Fibroblast of skin of abdomen (primary cell): ENCODE data around the gene KRTAP5-9.
"Not testable (repeated sequence)": the region's sequence is repeated elsewhere in the genome, so short reads cannot be mapped to it uniquely, and the experiment has no call there.

ENCODE experiments used
- DNase-seq: peaks from one replicate; pipeline ENCODE4 v3.0.0-alpha.2; 2013

KRTAP5-9 gene

DNA sequence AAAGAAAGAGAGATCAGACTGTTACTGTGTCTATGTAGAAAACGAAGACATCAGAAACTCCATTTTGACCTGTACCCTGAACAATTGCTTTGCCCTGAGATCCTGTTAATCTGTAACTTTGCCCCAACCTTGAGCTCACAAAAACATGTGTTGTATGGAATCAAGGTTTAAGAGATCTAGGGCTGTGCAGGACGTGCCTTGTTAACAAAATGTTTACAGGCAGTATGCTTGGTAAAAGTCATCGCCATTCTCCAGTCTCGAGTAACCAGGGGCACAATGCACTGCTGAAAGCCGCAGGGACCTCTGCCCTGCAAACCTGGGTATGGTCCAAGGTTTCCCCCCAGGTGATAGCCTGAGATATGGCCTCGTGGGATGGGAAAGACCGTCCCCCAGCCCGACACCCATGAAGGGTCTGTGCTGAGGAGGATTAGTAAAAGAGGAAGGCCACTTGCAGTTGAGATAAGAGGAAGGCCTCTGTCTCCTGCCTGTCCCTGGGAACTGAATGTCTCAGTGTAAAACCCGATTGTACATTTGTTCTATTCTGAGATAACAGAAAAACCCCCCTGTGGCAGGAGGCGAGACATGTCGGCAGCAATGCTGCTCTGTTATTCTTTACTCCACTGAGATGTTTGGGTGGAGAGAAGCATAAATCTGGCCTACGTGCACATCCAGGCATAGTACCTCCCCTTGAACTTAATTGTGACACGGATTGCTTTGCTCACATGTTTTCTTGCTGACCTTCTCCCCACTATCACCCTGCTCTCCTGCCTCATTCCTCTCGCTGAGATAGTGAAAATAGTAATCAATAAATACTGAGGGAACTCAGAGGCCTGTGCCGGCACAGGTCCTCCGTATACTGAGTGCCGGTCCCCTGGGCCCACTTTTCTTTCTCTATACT lies 13.3 kb upstream of the KRTAP5-9 start:
- DNase-seq = not testable (repeated sequence)

DNA sequence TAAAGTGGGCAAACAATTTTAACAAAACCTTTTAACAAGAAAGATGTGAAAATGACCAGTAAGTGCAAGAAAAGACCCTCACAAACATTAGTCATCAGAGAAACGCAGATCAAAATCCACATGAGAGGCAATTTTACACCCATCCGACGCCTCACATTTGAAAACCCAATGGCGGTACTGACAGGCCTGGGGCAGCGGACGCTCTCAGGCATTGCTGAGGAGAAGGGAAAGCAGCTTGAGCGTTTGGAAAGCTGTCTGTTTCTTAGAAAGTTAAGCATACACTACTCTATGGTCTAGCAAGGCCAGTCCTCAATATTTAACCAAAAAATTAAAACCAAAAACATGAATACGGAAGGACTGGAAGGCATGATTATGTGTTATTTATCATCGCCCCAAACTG lies 12.4 kb upstream of the KRTAP5-9 start:
- no peak for DNase-seq

DNA sequence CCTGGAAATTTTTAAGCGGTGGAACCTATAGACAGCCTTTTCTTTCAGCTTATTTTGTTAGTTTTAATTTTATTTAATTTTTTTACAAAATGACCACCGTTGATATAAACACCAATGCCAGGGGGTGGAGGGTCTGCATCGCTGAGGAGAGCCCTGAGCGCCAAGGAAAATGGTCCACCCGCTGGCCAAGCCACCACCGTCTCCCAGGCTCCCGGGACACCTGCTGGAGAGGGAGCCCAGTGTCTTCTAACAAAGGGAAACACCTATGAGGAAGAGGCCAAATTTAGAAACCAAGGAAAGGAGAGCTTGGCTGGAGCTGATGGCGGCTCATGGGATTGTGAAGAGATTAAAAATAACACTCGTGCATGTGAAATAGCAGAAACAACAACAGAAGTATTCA lies 10.7 kb upstream of the KRTAP5-9 start:
- DNase-seq = no peak

DNA sequence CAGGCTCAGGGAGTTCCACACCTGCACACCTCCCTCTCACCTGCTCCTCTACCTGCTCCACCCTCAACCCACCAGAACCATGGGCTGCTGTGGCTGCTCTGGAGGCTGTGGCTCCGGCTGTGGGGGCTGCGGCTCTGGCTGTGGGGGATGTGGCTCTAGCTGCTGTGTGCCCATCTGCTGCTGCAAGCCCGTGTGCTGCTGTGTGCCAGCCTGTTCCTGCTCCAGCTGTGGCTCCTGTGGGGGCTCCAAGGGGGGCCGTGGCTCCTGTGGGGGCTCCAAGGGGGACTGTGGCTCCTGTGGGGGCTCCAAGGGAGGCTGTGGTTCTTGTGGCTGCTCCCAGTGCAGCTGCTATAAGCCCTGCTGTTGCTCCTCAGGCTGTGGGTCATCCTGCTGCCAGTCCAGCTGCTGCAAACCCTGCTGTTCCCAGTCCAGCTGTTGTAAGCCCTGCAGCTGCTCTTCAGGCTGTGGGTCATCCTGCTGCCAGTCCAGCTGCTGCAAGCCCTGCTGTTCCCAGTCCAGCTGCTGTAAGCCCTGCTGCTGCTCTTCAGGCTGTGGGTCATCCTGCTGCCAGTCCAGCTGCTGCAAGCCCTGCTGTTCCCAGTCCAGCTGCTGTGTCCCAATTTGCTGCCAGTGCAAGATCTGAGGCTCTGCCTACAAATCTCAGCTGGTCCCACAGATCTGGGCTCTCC lies 10.1 kb upstream of the KRTAP5-9 start, which contains the start of gene KRTAP5-8:
KRTAP5-8 (plus strand) TSS at position 49 of the 689 bp plus-strand sequence; CDS start at position 80, 31 bp downstream.
- DNase-seq = not testable (repeated sequence)

DNA sequence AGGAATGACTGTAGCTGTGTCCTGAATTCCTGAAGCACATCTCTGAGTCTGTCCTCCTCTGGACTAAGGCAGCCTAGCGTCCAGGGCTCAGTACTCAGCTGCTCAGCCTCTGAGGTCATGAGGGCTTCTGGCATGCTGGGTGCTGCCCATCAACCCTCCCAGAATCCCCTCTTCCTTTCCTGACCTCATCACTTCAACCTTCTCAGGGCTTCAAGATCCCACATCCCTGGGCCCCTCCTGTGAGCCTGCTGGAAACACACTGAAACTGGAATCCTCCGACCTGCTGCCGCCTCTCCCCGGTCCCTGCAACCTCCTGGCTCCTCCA lies 9.6 kb upstream of the KRTAP5-9 start:
- no peak for DNase-seq

DNA sequence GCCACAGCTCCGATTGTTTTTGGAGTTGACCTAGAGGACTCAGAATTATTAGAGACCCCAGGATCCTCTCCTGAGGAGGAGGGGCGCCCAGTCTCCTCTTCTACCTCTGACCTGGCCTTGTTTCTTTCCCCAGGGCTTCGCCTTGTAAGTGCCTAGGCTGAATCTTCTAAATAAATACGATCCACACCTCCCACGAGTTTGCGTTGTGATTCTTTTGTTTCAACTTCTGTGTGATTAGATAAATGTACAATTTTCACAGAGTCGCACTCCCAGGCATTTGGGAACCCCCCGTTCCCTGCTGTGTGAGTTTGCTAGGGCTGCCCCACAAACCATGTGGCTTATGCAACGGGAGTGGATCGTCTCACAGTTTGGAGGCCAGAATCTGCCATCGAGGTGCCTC lies 9.2 kb upstream of the KRTAP5-9 start:
- DNase-seq = no peak

- not testable (repeated sequence) for DNase-seq
Measured at GRCh38 chr11:71539971-71540370, 8.2 kb upstream of the KRTAP5-9 start.

DNA sequence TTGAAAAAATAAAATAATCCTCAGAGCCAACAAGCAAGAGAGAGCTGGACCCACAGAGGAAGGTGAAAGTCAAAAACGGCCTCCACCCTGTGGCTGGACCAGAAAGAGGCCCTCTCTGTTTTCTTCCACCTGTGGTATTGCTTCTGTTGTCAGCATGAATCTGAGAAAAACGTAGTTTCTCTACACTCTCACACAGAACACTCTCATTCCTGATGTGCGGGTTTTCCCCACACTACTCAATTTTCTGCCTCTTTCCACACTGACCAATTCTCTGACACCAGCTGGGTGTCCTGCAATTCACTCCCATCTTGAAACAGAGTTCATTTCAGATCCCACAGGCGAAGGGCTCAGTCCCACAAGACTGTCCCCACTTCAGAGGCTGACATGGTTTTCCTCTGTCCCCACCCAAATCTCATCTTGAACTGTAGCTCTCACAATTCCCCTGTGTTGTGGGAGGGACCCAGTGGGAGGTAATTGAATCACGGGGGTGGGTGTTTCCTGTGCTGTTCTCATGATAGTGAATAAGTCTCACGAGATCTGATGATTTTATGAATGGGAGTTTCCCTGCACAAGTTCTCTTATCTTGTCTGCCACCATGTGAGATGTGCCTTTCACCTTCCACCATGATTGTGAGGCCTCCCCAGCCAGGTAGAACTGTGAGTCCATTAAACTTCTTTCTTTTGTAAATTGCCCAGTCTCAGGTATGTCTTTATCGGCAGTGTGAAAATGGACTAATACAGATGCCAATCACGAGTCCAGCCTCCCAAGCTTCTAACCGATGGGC lies 7.5 kb upstream of the KRTAP5-9 start:
- DNase-seq = not testable (repeated sequence)

DNA sequence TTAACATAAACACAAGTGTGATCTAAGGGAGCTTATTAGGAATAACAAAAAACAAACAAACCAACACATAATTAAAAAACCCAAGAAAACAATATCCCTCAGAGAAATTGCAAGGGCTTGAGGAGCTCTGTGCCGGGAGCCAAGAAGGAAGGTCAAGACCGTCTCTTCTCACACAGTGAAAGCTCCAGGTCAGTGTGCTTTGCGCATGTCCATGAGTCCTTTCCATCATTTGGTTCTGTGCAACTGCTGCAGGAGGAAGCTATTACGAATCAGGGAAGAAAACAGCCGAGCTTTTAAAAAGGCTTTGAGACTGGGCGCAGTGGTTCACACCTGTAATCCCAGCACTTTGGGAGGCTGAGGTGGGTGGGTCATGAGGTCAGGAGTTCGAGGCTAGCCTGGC lies 5.8 kb upstream of the KRTAP5-9 start:
- DNase-seq = no peak

GRCh38 chr11:71542879-71543777 lies 5.1 kb upstream of the KRTAP5-9 start:
- no peak for DNase-seq

GRCh38 chr11:71543866-71544265 lies 4.4 kb upstream of the KRTAP5-9 start:
- DNase-seq = no peak

GRCh38 chr11:71544525-71545214 lies 3.5 kb upstream of the KRTAP5-9 start:
- no peak for DNase-seq

GRCh38 chr11:71545405-71545966 lies 2.7 kb upstream of the KRTAP5-9 start:
- DNase-seq = no peak

DNA sequence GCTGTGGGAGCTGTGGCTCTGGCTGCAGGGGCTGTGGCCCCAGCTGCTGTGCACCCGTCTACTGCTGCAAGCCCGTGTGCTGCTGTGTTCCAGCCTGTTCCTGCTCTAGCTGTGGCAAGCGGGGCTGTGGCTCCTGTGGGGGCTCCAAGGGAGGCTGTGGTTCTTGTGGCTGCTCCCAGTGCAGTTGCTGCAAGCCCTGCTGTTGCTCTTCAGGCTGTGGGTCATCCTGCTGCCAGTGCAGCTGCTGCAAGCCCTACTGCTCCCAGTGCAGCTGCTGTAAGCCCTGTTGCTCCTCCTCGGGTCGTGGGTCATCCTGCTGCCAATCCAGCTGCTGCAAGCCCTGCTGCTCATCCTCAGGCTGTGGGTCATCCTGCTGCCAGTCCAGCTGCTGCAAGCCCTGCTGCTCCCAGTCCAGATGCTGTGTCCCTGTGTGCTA lies 514 bp downstream of the KRTAP5-9 start:
- DNase-seq = no peak

DNA sequence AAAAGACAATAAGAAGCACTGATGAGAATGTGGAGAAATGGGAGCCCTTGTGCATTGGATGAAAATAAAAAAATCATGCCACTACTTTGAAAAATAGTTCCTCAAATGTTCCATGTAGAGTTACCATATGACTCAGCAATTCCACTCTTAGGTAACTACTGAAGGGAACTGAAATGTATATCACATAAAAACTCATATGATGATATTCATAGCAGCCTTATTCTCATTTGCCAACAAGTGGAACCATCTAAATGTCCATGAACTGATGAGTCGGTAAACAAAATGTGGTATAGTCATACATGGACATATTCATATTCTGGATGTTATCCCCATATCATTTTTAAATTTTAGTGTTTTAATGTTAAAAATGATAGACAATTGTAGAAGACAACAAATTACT lies 3.5 kb downstream of the KRTAP5-9 start:
- DNase-seq = no peak

DNA sequence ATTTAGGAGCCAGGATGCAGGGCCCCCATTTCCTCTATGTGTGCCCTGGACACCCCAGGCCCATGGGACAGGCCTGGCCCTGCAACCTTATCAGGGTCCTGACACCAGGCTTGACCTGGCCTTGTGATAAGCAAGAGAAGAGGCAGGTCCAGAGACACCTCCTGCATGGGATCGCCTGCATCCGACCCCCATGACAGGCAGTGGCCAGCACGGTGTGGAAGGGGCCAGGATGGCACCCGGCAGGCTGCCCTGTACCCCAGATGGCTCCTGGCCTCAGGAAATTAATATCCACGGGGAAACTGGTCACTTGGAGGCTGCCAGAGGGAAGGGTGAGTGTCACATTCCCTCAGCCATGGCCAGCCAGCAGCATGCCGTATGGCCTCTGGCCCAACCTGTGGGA lies 6.8 kb downstream of the KRTAP5-9 start:
- DNase-seq = no peak

DNA sequence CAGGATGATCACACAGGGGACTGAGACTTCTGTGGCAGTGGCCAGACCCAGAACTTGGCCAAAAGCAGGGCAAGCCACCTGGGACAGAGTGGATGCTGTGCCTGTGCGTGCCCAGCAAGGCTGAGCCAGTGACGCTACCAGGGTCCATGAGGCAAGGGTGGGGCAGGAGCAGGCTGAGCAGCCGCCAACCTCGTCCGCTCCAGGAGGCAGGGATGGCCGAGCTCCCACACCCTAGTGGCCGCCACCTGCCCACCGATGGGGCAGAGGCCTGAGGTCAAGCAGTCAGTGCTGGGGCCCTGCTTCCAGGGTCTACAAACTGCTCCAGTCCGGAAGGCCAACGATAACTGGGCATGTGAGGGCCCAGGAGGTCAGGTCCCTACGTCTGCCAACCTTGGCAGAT lies 7.3 kb downstream of the KRTAP5-9 start:
- DNase-seq = no peak

DNA sequence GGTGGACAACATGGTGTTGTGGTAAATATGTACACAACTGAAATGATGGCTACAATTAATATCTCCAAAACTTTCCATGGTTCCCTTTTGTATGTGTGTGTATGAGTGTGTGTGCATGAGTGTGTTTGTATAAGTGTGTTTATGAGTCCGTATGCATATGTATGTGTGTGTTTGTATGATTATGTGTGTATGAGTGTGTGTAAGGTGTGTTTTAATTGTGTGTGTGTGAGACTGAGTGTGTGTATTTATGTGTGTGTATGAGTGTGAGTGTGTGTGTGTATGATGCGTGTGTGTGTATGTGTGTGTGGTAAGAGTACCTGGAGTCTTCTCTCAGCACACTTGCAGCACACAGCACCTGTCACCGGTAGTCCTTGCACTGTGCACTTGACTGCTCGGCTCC lies 7.8 kb downstream of the KRTAP5-9 start:
- DNase-seq = no peak

- DNase-seq = no peak
Measured at GRCh38 chr11:71557257-71557656, 9.0 kb downstream of the KRTAP5-9 start.

DNA sequence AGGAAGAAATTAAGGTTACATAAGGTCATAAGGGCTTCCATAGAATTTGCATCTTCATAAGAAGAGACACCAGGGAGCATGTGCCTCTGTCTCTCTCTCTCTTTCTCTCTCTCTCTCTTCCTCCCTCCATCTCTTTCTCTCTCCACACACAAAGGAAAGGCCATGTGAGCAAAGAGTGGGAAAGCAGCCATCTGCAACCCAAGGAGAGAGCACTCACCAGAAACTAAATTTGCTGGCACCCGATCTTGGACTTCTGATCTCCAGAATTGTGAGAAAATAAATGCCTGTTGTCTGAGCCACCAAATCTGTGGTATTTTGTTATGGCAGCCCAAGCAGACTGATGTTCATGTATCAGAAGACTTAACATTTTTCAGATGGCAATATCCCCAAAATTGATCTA lies 10.8 kb downstream of the KRTAP5-9 start:
- DNase-seq = no peak

DNA sequence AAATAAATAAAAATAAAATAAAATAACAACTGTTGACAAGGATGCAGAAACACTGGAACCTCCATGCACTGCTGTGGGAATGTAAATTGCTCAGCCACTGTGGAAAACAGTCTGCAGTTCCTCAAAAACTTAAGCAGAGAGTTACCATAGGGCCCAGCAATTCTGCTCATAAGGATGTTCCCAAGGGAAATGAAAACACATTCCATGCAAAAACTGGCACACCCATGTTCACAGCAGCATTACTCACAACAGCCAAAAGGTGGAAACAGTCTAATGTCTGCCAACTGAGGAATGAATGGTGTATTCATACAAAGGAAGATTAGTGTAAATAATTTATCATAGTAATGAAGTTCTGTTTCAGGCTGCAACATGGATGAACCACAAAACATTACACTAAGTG lies 13.9 kb downstream of the KRTAP5-9 start:
- no peak for DNase-seq
